H1 (cell line): ENCODE measurements around the gene SLIT3. TPM values are rescaled to one million over a fixed set of nuclear protein-coding genes. Genes with fewer than 3 reads are reported as not detected.

Experiments used
- CEBPB ChIP-seq: IDR thresholded peaks from 2 replicates; pipeline ENCODE4 v1.6.1; 2012; ENCODE audit warnings: low read depth, low read length
- SIRT6 ChIP-seq: IDR thresholded peaks from one replicate; pipeline ENCODE4 v1.7.1; 2012; ENCODE audit warnings: low read length, inconsistent platforms
- YY1 ChIP-seq: IDR thresholded peaks from 2 replicates; pipeline ENCODE4 v1.6.1; 2011; ENCODE audit warnings: low read depth, mild to moderate bottlenecking, low read length
- polyA plus RNA-seq, 7 experiments: library from polyadenylated mRNA; depleted of rRNA in 3 of 7; stranded (reverse) in 5 of 7; unstranded in 2 of 7; fragments of >200 nt in 5 of 7; fragments of 200-250 nt in 2 of 7; gene quantifications; 1 replicate in 5 of 7; 2 replicates in 1 of 7; 4 replicates in 1 of 7; pipeline versions ENCODE4 v1.2.1 to v1.2.3, GENCODE V29; 2011 to 2013; ENCODE audit warnings: missing spikeins in 2 of 7, mixed read lengths in 2 of 7
- total RNA-seq: library from RNA; stranded (reverse); fragmentation: NEBNext Ultra II Directional; extraction: Animal tissue kit (Norgen Biotek cat#: 25700); gene quantifications from 2 replicates; pipeline ENCODE4 v1.2.1, GENCODE V29; 2021

SLIT3 gene
- total and polyA plus RNA-seq, 2 of the 8 experiments (the other 6 are each of a cell fraction or from before 2014, with no cell fraction given) = 1.1 to 1.2 TPM

- no peak for TF ChIP-seq SIRT6
- no peak for TF ChIP-seq YY1
- no peak for TF ChIP-seq CEBPB
Measured at GRCh38 chr5:168645195-168645594, 655.7 kb downstream of the SLIT3 start (continued).
